ENCODE measurements around the gene ZFAND3. TPM values are rescaled to one million over a fixed set of nuclear protein-coding genes. Genes with fewer than 3 reads are reported as not detected.

The ZFAND3 gene
- total and polyA plus RNA-seq, 10 of the 15 experiments (the other 5 are each of a cell fraction or from before 2014, with no cell fraction given), result 0.90 to 34.4 (median 16.3) TPM

- TF ChIP-seq, protein P1, sequence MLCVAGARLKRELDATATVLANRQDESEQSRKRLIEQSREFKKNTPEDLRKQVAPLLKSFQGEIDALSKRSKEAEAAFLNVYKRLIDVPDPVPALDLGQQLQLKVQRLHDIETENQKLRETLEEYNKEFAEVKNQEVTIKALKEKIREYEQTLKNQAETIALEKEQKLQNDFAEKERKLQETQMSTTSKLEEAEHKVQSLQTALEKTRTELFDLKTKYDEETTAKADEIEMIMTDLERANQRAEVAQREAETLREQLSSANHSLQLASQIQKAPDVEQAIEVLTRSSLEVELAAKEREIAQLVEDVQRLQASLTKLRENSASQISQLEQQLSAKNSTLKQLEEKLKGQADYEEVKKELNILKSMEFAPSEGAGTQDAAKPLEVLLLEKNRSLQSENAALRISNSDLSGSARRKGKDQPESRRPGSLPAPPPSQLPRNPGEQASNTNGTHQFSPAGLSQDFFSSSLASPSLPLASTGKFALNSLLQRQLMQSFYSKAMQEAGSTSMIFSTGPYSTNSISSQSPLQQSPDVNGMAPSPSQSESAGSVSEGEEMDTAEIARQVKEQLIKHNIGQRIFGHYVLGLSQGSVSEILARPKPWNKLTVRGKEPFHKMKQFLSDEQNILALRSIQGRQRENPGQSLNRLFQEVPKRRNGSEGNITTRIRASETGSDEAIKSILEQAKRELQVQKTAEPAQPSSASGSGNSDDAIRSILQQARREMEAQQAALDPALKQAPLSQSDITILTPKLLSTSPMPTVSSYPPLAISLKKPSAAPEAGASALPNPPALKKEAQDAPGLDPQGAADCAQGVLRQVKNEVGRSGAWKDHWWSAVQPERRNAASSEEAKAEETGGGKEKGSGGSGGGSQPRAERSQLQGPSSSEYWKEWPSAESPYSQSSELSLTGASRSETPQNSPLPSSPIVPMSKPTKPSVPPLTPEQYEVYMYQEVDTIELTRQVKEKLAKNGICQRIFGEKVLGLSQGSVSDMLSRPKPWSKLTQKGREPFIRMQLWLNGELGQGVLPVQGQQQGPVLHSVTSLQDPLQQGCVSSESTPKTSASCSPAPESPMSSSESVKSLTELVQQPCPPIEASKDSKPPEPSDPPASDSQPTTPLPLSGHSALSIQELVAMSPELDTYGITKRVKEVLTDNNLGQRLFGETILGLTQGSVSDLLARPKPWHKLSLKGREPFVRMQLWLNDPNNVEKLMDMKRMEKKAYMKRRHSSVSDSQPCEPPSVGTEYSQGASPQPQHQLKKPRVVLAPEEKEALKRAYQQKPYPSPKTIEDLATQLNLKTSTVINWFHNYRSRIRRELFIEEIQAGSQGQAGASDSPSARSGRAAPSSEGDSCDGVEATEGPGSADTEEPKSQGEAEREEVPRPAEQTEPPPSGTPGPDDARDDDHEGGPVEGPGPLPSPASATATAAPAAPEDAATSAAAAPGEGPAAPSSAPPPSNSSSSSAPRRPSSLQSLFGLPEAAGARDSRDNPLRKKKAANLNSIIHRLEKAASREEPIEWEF (IDR thresholded peaks at IDR 0.05; ENCODE audit: insufficient replicate concordance, low read depth, low read length), result no peak
- TF ChIP-seq CHD4 (IDR thresholded peaks at IDR 0.05) (no peak), YBX1 (IDR thresholded peaks at IDR 0.05) (no peak), SRF (IDR thresholded peaks at IDR 0.05; ENCODE audit: low read depth in 2 of 2, low read length in 2 of 2) (no peak), KAT2A (conservative IDR thresholded peaks at IDR 0.05; ENCODE audit: control insufficient read depth, low read depth, low read length) (no peak), SIX5 (IDR thresholded peaks at IDR 0.05; ENCODE audit: low read depth, low read length, severe bottlenecking) (no peak), NFXL1 (IDR thresholded peaks at IDR 0.05; ENCODE audit: borderline replicate concordance) (no peak)
- TF ChIP-seq, protein P2, sequence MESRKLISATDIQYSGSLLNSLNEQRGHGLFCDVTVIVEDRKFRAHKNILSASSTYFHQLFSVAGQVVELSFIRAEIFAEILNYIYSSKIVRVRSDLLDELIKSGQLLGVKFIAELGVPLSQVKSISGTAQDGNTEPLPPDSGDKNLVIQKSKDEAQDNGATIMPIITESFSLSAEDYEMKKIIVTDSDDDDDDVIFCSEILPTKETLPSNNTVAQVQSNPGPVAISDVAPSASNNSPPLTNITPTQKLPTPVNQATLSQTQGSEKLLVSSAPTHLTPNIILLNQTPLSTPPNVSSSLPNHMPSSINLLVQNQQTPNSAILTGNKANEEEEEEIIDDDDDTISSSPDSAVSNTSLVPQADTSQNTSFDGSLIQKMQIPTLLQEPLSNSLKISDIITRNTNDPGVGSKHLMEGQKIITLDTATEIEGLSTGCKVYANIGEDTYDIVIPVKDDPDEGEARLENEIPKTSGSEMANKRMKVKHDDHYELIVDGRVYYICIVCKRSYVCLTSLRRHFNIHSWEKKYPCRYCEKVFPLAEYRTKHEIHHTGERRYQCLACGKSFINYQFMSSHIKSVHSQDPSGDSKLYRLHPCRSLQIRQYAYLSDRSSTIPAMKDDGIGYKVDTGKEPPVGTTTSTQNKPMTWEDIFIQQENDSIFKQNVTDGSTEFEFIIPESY (IDR thresholded peaks at IDR 0.05), result no peak
Measured at GRCh38 chr6:38092964-38093363, 273.4 kb downstream of the ZFAND3 start (continued).
